Measurements from ENCODE around the gene SHANK3.
"Not testable (repeated sequence)": the region's sequence is repeated elsewhere in the genome, so short reads cannot be mapped to it uniquely, and the experiment has no call there.

Gene SHANK3

DNA sequence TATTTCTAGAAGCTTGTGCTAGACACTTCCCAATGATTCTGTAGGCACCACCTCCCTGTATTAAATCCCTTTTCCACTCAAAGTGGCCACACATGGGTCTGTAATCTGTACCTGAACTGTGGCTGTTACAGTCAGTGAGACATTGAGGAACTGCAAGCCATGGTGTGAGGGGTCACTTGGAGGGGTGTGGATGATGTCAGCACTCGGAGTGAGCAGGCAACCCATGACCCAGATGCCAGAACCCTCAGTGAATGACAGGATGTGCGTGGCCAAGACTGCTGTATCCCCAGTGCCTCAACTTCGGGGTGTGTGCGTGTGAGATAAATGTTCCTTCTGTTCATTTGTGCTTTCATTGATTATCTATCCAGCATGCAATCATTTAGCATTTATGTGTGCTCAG, 14.7 kb upstream of the SHANK3 start:
- no peak overlapping the region for H3K4me3 ChIP-seq (ENCODE audit: low read length)
- TF ChIP-seq CTCF (conservative IDR thresholded peaks at IDR 0.05; ENCODE audit: low read length), result no peak
- DNase-seq (ENCODE audit: low read depth), result no peak

- not testable (repeated sequence) for DNase-seq (ENCODE audit: low read depth); H3K4me3 ChIP-seq (ENCODE audit: low read length)
Observed at GRCh38 chr22:50659711-50660110, 12.9 kb upstream of the SHANK3 start.

DNA sequence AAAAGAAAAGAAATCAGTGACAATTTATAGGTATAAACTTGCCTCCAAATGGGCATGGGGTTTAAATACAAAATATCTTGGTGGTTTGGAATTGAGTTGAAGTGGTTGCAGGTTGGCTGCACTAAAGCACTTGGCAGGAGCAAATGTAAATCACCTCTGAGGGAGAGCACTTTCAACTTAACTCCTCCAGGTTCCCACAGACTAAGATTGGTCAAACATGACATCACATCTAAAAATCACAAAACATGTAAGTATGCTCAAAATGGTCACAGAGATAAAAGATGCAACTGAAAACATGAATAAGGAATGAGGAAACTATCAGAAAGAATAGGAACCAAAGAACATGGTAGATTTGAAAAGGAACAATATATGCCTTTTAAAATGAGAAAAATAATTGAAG, 12.3 kb upstream of the SHANK3 start:
- TF ChIP-seq CTCF (conservative IDR thresholded peaks at IDR 0.05; ENCODE audit: low read length), result no peak
- no peak overlapping the region for H3K4me3 ChIP-seq (ENCODE audit: low read length)
- DNase-seq (ENCODE audit: low read depth), result no peak

- no peak overlapping the region for H3K4me3 ChIP-seq (ENCODE audit: low read length)
- DNase-seq (ENCODE audit: low read depth), result no peak
- TF ChIP-seq CTCF (conservative IDR thresholded peaks at IDR 0.05; ENCODE audit: low read length), result no peak
Observed at GRCh38 chr22:50665212-50665611, 7.4 kb upstream of the SHANK3 start.

GRCh38 chr22:50665738-50666137, 6.9 kb upstream of the SHANK3 start:
- H3K4me3 ChIP-seq (ENCODE audit: low read length), result no peak overlapping the region
- no peak for DNase-seq (ENCODE audit: low read depth)
- no peak for TF ChIP-seq CTCF (conservative IDR thresholded peaks at IDR 0.05; ENCODE audit: low read length)

DNA sequence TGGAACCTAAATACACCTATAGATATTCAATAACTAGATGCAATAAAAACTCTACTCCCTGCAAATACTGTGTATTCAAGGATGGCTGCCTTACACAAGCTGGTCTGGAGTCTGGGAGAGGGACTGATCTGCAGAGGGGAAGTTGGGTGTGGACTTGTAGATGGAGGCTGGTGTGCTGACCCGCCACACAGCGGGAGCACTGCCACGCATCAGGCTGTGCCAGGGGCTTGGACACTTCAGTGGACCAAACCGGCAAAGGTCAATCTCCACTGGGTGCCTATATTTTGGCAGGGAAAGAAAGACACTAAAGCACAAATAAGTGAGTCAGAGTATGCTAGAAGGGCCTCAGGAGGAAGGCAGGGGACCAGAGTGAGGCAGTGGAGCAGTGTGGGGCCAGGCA, 2.1 kb upstream of the SHANK3 start:
- no peak for DNase-seq (ENCODE audit: low read depth)
- no peak overlapping the region for H3K4me3 ChIP-seq (ENCODE audit: low read length)
- no peak for TF ChIP-seq CTCF (conservative IDR thresholded peaks at IDR 0.05; ENCODE audit: low read length)

- no peak for TF ChIP-seq CTCF (conservative IDR thresholded peaks at IDR 0.05; ENCODE audit: low read length)
- no peak overlapping the region for H3K4me3 ChIP-seq (ENCODE audit: low read length)
- no peak for DNase-seq (ENCODE audit: low read depth)
Observed at GRCh38 chr22:50670914-50671538, 1.6 kb upstream of the SHANK3 start.

GRCh38 chr22:50671641-50672040, 982 bp upstream of the SHANK3 start:
- no peak for DNase-seq (ENCODE audit: low read depth)
- H3K4me3 ChIP-seq (ENCODE audit: low read length), result no peak overlapping the region
- no peak for TF ChIP-seq CTCF (conservative IDR thresholded peaks at IDR 0.05; ENCODE audit: low read length)
